GM06990 (cell line): Measurements from ENCODE around the gene CHD3.

Experiments
- DNase-seq: peaks from one replicate; pipeline ENCODE4 v3.0.0-alpha.2; 2011; ENCODE audit not compliant: insufficient read length; ENCODE audit errors: extremely low read depth
- H3K27me3 ChIP-seq: replicated peaks from 2 replicates; pipeline ENCODE4 v1.6.0; 2011; ENCODE audit warnings: low read length; ENCODE audit not compliant: control insufficient read depth, insufficient read depth
- H3K36me3 ChIP-seq: 2 replicates; pipeline ENCODE4 v1.5.1; 2011; ENCODE audit warnings: low read length; ENCODE audit not compliant: control insufficient read depth, insufficient read depth
- H3K4me3 ChIP-seq: replicated peaks from 2 replicates; pipeline ENCODE4 v1.5.1; 2011; ENCODE audit warnings: low read depth, mild to moderate bottlenecking, control low read depth, low read length
- CTCF ChIP-seq: IDR thresholded peaks from 2 replicates; pipeline ENCODE4 v1.5.1; 2011; ENCODE audit warnings: low read length, control low read depth, mild to moderate bottlenecking, inconsistent platforms; ENCODE audit not compliant: insufficient read depth, poor library complexity, severe bottlenecking

Gene CHD3

GRCh38 chr17:7894866-7895265, 6.3 kb downstream of the CHD3 start:
- peaks cover 33% of the 10 kb centered on the region for H3K36me3 ChIP-seq
- no peaks in the 10 kb centered on the region for H3K27me3 ChIP-seq
- no peak for DNase-seq
- H3K4me3 ChIP-seq, result no peak overlapping the region
- TF ChIP-seq CTCF, result no peak

DNA sequence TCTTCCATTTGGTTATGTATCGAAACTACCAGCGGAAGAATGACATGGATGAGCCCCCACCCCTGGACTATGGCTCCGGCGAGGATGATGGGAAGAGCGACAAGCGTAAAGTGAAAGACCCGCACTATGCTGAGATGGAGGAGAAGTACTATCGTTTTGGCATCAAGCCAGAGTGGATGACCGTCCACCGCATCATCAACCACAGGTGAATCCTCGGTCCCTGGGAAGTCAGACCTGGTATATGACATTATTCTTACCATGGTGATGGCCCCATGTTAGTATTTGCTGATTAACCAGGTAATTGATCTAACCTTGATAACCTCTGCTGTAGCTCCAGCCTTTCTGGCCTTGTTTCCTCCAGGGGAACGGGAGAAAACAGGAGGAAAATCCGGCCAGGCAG, 8.5 kb downstream of the CHD3 start:
- Histone ChIP-seq H3K27me3 (no peaks in the 10 kb centered on the region), H3K36me3 (peaks cover 40% of the 10 kb centered on the region), H3K4me3 (no peak overlapping the region)
- DNase-seq, result no peak
- TF ChIP-seq CTCF, result no peak

- H3K36me3 ChIP-seq, result peaks cover 43% of the 10 kb centered on the region
- no peak for DNase-seq
- TF ChIP-seq CTCF, result peak; percentile 11
- H3K4me3 ChIP-seq, result no peak overlapping the region
- no peaks in the 10 kb centered on the region for H3K27me3 ChIP-seq
These were observed 9.2 kb downstream of the CHD3 start for GRCh38 chr17:7897773-7898172.

DNA sequence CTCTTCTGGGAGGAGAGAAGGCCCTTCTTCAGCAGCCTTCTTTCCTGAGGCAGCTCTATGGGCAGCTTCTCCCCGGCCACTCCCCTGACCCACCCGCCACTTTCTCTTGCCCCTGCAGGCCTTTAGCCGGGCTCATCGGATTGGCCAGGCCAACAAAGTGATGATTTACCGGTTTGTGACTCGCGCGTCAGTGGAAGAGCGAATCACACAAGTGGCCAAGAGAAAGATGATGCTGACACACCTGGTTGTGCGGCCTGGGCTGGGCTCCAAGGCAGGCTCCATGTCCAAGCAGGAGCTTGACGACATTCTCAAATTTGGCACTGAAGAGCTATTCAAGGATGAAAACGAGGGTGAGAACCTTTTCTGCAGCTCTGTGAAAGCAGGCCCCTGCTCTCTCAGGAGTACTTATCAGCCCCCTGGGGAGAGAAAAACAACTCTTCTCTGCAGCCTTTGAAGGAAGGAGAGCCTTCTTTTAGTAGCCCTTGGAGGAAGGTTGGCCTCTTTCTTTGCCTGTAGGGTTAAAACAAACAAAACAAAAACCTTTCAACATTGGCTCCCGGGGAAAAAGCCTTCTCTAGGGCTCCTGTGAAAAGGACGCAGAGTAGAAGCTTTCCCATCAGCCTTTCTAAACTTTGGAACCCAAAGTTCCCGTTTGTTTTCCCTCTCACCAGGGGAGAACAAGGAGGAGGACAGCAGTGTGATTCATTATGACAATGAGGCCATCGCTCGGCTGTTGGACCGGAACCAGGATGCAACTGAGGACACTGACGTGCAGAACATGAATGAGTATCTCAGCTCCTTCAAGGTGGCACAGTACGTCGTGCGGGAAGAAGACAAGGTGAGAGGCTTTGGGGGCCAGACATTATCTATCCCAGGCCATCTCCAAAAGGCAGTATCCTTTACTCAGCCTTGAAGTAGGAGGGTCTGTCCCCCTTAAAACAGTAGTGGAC, 14.8 kb downstream of the CHD3 start:
- H3K36me3 ChIP-seq, result peaks cover 56% of the 10 kb centered on the region
- TF ChIP-seq CTCF, result no peak
- H3K4me3 ChIP-seq, result no peak overlapping the region
- H3K27me3 ChIP-seq, result no peaks in the 10 kb centered on the region
- DNase-seq, result no peak

DNA sequence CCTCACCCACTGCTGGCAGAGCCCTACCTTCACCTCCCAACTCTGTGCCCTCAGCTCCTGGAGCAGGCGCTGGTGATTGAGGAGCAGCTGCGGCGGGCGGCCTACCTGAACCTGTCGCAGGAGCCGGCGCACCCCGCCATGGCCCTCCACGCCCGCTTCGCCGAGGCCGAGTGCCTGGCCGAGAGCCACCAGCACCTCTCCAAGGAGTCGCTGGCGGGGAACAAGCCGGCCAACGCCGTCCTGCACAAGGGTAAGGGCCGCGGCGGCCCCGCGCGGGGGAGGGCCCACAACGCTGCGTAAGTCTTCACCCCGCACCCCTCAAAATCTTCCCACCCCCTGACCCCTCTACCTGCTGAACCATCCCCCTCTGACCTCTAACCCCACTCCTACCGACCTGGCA, 20.5 kb downstream of the CHD3 start:
- Histone ChIP-seq H3K36me3 (peaks cover 51% of the 10 kb centered on the region), H3K27me3 (no peaks in the 10 kb centered on the region), H3K4me3 (no peak overlapping the region)
- DNase-seq, result no peak
- TF ChIP-seq CTCF, result no peak
